GM13977 (cell line): Measurements from ENCODE around the gene PKD2.

ENCODE experiments used
- DNase-seq: peaks from one replicate; pipeline ENCODE4 v3.0.0; 2012; ENCODE audit warnings: low spot score
- in situ Hi-C: fragments of 300-500 bp; cut with MboI; formaldehyde crosslinking; loops from one replicate; pipeline ENCODE4 v1.12.0; 2022; ENCODE audit warnings: low sequenced_read_pairs, low pct_unique_long_range_greater_than_20kb, mixed read lengths, inconsistent platforms; ENCODE audit not compliant: unreplicated experiment
- TF ChIP-seq, protein P1 (sequence below): IDR thresholded peaks from 2 replicates; pipeline ENCODE4 v1.5.1; 2012; ENCODE audit warnings: mild to moderate bottlenecking, control low read depth; ENCODE audit not compliant: insufficient read depth; ENCODE audit errors: extremely low read depth, missing control alignments

The PKD2 gene

GRCh38 chr4:87978681-87979080 is 28.8 kb upstream of the PKD2 start:
- TF ChIP-seq, protein P1, sequence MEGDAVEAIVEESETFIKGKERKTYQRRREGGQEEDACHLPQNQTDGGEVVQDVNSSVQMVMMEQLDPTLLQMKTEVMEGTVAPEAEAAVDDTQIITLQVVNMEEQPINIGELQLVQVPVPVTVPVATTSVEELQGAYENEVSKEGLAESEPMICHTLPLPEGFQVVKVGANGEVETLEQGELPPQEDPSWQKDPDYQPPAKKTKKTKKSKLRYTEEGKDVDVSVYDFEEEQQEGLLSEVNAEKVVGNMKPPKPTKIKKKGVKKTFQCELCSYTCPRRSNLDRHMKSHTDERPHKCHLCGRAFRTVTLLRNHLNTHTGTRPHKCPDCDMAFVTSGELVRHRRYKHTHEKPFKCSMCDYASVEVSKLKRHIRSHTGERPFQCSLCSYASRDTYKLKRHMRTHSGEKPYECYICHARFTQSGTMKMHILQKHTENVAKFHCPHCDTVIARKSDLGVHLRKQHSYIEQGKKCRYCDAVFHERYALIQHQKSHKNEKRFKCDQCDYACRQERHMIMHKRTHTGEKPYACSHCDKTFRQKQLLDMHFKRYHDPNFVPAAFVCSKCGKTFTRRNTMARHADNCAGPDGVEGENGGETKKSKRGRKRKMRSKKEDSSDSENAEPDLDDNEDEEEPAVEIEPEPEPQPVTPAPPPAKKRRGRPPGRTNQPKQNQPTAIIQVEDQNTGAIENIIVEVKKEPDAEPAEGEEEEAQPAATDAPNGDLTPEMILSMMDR: no peak
- no peak for DNase-seq
- in situ Hi-C loops: no loop called here

- TF ChIP-seq, protein P1: no peak
- no peak for DNase-seq
- in situ Hi-C loops: no loop called here
These were observed 27.6 kb upstream of the PKD2 start for GRCh38 chr4:87979810-87980209.

- TF ChIP-seq, protein P1: no peak
- in situ Hi-C loops: no loop called here
- DNase-seq: no peak
These were observed 25.9 kb upstream of the PKD2 start for GRCh38 chr4:87981486-87981885.

- TF ChIP-seq, protein P1: no peak
- DNase-seq: no peak
- in situ Hi-C loops: no loop called here
These were observed 25.4 kb upstream of the PKD2 start for GRCh38 chr4:87982036-87982435.

DNA sequence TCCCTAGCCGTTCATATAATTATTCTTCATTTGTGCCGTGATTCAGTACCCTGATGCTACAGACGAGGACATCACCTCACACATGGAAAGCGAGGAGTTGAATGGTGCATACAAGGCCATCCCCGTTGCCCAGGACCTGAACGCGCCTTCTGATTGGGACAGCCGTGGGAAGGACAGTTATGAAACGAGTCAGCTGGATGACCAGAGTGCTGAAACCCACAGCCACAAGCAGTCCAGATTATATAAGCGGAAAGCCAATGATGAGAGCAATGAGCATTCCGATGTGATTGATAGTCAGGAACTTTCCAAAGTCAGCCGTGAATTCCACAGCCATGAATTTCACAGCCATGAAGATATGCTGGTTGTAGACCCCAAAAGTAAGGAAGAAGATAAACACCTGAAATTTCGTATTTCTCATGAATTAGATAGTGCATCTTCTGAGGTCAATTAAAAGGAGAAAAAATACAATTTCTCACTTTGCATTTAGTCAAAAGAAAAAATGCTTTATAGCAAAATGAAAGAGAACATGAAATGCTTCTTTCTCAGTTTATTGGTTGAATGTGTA is 24.9 kb upstream of the PKD2 start:
- TF ChIP-seq, protein P1: no peak
- no peak for DNase-seq
- in situ Hi-C loops: no loop called here

DNA sequence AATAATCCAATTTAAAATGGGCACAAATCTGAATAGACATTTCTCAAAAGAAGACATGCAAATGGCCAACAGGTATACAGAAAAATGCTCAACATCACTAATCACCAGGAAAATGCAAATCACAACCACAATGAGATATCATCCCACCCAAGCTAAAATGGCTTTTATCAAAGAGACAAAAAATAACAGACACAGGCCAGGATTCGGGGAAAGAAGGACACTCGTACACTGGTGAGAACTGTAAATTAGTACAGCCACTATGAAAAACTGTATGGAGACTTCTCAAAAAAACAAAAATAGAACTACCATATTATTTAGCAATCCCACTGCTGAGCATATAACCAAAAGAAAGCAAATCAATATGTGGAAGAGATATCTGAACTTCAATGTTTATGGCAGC is 23.4 kb upstream of the PKD2 start:
- TF ChIP-seq, protein P1: no peak
- in situ Hi-C loops: no loop called here
- no peak for DNase-seq
